A204.1 (cell line): ENCODE data around the gene TCF4.
"Not testable (repeated sequence)": the region's sequence is repeated elsewhere in the genome, so short reads cannot be mapped to it uniquely, and the experiment has no call there.

ENCODE experiments used
- FAIRE-seq: peaks from 2 replicates; lab custom pipeline; 2012; peaks lifted over from hg19 to GRCh38; lab: Jason Lieb, UNC

TCF4 gene

GRCh38 chr18:55475467-55475866, 112.5 kb downstream of the TCF4 start:
- no peak for FAIRE-seq

DNA sequence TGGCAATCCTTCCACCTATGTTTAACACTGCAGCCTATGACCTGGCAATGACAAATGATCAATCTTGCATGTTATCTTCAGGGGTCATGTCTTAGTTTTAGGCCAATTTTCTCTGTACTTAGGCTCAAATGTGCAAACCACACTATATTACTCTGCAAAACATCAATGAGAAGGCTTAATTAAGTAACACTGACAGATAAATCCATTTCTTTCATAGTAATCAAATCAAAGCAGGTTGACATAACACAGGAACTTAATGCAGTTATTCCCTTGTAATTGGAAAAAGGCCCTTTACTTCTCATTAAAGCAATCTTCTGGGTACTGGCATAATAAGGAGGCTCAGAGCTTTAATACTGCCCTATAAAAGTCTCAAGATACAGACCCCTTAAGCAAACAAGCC, 114.4 kb downstream of the TCF4 start:
- no peak for FAIRE-seq

- FAIRE-seq = no peak
Measured at GRCh38 chr18:55473058-55473457, 114.9 kb downstream of the TCF4 start.

- no peak for FAIRE-seq
Measured at GRCh38 chr18:55470826-55471225, 117.2 kb downstream of the TCF4 start.

DNA sequence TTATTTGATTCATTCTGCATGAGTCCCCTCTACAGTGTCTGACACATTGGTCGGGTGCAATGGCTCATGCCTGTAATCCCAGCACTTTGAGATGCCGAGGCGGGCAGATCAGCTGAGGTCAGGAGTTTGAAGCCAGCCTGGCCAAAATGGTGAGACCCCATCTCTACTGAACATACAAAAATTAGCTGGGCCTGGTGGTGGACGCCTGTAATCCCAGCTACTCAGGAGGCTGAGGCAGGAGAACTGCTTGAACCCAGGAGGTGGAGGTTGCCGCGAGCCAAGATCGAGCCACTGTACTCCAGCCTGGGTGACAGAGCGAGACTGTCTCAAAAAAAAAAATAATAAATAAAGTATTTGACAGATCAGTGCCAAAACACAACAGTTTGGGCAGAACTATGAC, 118.9 kb downstream of the TCF4 start:
- not testable (repeated sequence) for FAIRE-seq

DNA sequence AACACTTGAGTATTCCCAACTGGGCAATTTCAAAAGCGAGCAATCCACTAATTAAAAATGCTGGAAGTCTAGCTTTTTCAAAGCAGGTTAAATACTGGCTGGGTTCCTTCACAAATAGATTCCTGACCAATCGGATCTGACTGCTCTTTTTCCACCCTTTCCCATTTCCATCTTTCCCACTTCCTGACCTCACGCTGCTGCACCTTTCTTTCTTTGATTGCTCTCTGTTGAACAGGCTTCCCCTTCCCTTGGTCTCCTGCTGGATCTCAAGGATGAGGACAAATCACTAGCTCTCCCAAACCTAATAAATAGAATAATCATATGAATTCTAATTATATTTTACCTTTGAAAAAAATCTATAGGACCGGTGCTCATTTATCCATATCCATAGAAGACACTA, 121.2 kb downstream of the TCF4 start:
- FAIRE-seq = no peak

DNA sequence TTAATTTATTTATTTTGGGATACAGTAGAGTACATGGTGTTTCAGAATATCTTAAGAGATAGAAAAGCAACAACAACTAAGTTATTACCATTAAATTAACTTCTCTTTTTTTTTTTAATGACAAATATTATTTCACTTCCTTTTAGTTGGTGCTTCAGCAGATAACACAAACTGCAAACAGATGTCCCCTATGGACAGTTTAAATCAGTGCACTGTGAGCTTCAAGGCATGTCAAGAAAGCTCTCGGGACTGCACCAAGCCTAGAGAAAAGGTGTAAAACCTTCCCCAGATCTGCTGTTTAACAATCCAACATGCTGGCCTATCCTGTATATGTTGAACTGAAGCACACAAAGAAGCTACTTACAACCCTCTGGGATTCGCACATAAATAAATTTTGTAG, 122.7 kb downstream of the TCF4 start:
- FAIRE-seq = no peak

DNA sequence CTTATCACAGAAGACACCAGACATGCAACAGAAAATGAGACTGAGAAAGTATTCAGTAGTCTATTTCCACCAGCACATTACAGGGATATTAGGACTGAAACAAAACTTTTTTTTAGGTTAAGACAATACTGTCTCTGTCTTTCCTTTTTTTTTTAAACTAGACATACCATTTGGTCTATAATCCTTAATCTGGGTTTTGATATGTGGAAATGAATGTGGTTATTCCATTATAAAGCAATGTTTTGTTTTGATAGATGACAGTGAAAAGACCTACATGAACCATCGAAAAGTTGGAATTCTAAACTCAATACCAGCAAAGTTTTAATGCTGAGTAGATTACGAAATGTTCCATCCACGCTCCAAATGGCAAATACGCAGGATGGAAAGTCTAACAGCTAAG, 123.4 kb downstream of the TCF4 start:
- FAIRE-seq = no peak

DNA sequence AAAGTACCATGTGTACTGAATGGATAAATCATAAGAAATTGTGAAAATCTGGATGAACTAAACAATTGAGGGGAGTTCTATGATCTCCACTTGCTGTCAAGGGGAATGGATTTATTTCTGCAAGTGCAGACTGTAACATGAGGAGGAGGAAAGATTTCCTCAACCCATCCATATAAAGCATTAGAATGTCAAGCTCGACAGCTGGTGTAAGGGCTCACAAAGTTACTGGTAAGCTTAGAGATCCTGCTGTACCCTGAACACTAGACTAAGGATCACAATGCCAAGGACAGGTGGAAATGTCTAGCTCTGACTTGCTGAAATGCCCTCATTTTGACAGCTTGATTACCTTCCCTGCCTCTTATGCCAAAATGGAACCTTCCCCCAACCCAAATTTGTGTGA, 125.3 kb downstream of the TCF4 start:
- no peak for FAIRE-seq

DNA sequence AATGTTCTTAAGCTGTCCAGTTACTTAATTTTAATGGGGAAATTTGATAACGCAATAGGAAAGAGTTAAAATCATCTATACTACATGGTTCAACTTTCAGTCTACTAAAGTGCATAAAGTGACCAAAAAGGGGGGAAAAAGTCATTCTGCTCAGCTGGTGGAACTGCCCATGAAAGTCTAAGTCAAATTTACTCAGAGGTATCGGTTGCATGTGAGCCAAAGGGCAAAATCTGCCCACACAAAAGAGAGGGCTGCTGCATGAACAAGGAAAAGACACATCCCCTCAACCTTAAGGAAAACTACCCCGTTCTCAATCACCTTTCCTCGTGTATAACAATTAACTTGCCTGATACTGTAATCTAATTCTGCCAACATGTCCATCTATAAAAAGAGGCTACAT, 126.1 kb downstream of the TCF4 start:
- FAIRE-seq = no peak

- FAIRE-seq = no peak
Measured at GRCh38 chr18:55458456-55459203, 129.4 kb downstream of the TCF4 start.

DNA sequence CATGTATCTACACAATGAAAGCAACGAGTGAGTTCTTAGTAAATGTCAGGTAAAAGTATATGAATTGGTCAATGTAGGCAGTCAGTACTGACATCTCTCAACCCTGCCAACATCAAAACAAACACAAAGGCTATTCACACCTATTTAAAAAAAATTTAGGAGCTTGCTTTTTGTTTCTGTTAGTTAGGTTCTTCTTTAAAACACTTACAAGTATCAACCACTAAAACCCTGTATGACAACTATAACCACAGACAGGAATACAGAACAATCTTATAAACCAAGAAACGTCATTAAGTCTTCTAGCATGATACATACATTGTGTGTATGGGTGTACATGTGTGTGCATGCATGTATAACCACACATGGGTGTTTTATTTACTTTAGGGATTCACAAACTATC, 131.0 kb downstream of the TCF4 start:
- no peak for FAIRE-seq

GRCh38 chr18:55455938-55456337, 132.1 kb downstream of the TCF4 start:
- FAIRE-seq = no peak

GRCh38 chr18:55453186-55453585, 134.8 kb downstream of the TCF4 start:
- FAIRE-seq = no peak

GRCh38 chr18:55452123-55452611, 135.8 kb downstream of the TCF4 start:
- no peak for FAIRE-seq

DNA sequence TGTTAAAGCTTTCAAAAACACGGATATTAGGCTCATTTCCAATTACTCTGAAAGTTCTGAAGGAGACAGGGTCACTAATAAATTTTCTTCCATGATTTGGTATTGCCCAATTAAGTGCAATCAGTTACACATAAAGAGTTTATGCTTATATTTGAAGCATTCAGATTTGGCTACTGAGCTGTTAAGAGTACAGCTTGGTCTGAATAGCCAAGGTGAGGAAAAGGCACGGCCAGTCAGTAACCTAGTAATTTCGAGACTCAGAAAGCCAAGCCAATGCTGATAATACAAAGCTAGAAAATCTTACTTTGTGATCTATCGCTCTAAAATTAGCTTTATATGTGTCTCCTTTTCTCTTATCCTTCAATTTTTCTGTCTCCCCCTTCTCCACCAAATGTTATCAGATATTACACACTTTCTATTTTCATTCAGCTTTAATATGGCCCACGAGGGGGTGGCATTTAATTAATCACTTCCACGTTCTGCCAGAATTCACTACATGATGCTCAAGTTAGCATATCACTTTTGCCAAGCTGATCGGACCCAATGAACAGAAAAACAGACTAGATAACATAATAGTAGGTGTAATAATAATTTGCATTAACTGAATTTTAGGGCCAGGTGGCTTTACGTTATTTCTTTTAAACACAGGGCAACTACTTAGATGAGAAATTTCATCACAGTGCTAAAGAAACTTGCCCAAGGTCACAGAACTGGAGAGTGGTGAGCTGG, 138.4 kb downstream of the TCF4 start:
- no peak for FAIRE-seq

GRCh38 chr18:55448420-55448819, 139.6 kb downstream of the TCF4 start:
- FAIRE-seq = no peak

- FAIRE-seq = no peak
Measured at GRCh38 chr18:55447672-55448018, 140.3 kb downstream of the TCF4 start.

DNA sequence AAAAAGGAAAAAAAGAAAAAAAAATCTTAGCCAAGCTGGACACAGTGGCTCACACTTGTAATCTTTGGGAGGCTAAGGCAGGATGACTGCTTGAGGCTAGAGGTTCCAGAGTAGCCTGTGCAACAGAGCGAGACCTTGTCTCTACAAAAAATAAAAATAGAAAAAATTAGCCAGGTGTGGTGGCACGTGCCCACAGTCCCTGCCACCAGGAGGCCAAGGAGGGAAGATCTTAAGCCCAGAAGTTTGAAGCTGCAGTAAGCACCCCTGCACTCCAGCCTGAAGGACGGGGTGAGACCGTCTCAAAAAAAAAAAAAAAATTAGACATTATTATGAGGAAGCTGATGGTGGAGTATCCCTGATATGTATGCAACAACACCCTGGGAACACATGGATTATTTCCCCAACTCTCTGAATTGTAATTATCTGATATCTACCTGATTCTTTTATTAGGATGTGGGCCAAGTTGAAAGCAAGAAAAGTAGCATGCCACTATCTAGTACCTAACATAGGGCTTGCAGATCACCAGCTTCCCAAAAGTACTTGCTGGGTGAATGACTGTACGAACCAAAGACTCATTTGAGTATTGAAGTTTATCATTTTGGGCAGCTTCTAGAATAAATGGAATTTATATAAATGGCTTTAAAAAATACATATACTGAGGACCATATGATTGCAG, 140.9 kb downstream of the TCF4 start:
- FAIRE-seq = no peak

- FAIRE-seq = no peak
Measured at GRCh38 chr18:55444536-55444935, 143.5 kb downstream of the TCF4 start.

GRCh38 chr18:55443776-55444175, 144.2 kb downstream of the TCF4 start:
- FAIRE-seq = no peak

DNA sequence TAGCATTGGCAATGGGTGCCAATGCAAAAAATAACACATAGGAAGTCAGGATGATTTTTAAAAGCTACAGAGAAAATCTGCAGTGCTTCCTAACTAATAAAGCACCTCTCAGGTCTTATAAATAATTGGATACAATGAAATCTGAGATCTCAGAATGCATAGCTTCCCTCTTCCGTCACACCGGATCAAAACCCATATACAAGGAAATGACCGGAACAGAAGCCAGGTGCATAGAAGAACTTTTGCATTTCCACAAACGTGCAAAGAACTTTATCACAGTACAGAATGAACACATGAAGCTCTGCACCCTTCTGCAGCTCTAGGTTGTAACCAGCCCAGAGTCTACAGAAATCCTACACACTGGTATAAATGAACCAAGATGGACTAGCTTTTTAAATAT, 145.4 kb downstream of the TCF4 start:
- FAIRE-seq = no peak

- no peak for FAIRE-seq
Measured at GRCh38 chr18:55440988-55441387, 147.0 kb downstream of the TCF4 start.
